ENCODE results near the gene MICAL2.

MICAL2 gene

DNA sequence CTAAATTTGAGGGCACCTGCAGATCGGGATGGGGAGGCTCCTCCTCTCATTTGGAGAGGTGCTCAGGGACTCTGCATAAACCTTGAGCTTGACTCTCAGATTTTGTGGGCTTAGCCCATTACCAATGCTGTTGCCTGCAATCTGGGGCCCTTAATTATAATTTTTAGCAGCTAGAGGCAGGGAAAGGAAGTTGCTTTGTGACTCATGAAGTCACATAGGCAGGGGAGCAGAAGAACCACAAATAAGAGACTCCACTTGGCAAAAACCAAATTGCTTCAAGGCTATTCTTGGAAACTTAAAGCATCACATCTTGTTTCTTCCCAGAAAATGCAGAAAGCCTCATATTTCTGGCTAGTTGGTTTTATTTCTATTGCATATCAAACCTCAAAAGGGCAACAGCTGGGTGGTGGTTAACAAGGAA is 46.9 kb downstream of the MICAL2 start:
- ATAC-seq, result no peak
- TF ChIP-seq, protein P1, sequence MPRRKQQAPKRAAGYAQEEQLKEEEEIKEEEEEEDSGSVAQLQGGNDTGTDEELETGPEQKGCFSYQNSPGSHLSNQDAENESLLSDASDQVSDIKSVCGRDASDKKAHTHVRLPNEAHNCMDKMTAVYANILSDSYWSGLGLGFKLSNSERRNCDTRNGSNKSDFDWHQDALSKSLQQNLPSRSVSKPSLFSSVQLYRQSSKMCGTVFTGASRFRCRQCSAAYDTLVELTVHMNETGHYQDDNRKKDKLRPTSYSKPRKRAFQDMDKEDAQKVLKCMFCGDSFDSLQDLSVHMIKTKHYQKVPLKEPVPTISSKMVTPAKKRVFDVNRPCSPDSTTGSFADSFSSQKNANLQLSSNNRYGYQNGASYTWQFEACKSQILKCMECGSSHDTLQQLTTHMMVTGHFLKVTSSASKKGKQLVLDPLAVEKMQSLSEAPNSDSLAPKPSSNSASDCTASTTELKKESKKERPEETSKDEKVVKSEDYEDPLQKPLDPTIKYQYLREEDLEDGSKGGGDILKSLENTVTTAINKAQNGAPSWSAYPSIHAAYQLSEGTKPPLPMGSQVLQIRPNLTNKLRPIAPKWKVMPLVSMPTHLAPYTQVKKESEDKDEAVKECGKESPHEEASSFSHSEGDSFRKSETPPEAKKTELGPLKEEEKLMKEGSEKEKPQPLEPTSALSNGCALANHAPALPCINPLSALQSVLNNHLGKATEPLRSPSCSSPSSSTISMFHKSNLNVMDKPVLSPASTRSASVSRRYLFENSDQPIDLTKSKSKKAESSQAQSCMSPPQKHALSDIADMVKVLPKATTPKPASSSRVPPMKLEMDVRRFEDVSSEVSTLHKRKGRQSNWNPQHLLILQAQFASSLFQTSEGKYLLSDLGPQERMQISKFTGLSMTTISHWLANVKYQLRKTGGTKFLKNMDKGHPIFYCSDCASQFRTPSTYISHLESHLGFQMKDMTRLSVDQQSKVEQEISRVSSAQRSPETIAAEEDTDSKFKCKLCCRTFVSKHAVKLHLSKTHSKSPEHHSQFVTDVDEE (CRISPR knock-in tag; IDR thresholded peaks at IDR 0.05), result no peak
- TF ChIP-seq BACH2 (CRISPR knock-in tag; IDR thresholded peaks at IDR 0.05; ENCODE audit: borderline replicate concordance), result no peak
- TF ChIP-seq ZNF565 (CRISPR knock-in tag; conservative IDR thresholded peaks at IDR 0.05; ENCODE audit: low read depth), result no peak
- TF ChIP-seq TCF4 (CRISPR knock-in tag; IDR thresholded peaks at IDR 0.05; ENCODE audit: borderline replicate concordance), result no peak
- TF ChIP-seq, protein P2, sequence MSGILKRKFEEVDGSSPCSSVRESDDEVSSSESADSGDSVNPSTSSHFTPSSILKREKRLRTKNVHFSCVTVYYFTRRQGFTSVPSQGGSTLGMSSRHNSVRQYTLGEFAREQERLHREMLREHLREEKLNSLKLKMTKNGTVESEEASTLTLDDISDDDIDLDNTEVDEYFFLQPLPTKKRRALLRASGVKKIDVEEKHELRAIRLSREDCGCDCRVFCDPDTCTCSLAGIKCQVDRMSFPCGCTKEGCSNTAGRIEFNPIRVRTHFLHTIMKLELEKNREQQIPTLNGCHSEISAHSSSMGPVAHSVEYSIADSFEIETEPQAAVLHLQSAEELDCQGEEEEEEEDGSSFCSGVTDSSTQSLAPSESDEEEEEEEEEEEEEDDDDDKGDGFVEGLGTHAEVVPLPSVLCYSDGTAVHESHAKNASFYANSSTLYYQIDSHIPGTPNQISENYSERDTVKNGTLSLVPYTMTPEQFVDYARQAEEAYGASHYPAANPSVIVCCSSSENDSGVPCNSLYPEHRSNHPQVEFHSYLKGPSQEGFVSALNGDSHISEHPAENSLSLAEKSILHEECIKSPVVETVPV (CRISPR knock-in tag; IDR thresholded peaks at IDR 0.05), result no peak
- TF ChIP-seq ZFP3 (CRISPR knock-in tag; IDR thresholded peaks at IDR 0.05), result no peak
- no peak for TF ChIP-seq PPARA (CRISPR knock-in tag; IDR thresholded peaks at IDR 0.05; ENCODE audit: borderline replicate concordance)
- TF ChIP-seq SNAI2 (CRISPR knock-in tag; IDR thresholded peaks at IDR 0.05), result no peak
- TF ChIP-seq, protein P3, sequence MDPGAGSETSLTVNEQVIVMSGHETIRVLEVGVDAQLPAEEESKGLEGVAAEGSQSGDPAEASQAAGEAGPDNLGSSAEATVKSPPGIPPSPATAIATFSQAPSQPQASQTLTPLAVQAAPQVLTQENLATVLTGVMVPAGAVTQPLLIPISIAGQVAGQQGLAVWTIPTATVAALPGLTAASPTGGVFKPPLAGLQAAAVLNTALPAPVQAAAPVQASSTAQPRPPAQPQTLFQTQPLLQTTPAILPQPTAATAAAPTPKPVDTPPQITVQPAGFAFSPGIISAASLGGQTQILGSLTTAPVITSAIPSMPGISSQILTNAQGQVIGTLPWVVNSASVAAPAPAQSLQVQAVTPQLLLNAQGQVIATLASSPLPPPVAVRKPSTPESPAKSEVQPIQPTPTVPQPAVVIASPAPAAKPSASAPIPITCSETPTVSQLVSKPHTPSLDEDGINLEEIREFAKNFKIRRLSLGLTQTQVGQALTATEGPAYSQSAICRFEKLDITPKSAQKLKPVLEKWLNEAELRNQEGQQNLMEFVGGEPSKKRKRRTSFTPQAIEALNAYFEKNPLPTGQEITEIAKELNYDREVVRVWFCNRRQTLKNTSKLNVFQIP (CRISPR knock-in tag; IDR thresholded peaks at IDR 0.05; ENCODE audit: borderline replicate concordance, low read depth), result no peak
- no peak for TF ChIP-seq ARNTL (CRISPR knock-in tag; IDR thresholded peaks at IDR 0.05; ENCODE audit: borderline replicate concordance, low read depth)
- TF ChIP-seq ESRRG (CRISPR knock-in tag; IDR thresholded peaks at IDR 0.05), result no peak
- TF ChIP-seq ZC3H10 (CRISPR knock-in tag; IDR thresholded peaks at IDR 0.05), result no peak
- TF ChIP-seq OSR1 (CRISPR knock-in tag; IDR thresholded peaks at IDR 0.05), result no peak
- no peak for TF ChIP-seq ISL1 (CRISPR knock-in tag; IDR thresholded peaks at IDR 0.05)
- no peak for TF ChIP-seq RARB (CRISPR knock-in tag; IDR thresholded peaks at IDR 0.05)
- TF ChIP-seq, protein P4, sequence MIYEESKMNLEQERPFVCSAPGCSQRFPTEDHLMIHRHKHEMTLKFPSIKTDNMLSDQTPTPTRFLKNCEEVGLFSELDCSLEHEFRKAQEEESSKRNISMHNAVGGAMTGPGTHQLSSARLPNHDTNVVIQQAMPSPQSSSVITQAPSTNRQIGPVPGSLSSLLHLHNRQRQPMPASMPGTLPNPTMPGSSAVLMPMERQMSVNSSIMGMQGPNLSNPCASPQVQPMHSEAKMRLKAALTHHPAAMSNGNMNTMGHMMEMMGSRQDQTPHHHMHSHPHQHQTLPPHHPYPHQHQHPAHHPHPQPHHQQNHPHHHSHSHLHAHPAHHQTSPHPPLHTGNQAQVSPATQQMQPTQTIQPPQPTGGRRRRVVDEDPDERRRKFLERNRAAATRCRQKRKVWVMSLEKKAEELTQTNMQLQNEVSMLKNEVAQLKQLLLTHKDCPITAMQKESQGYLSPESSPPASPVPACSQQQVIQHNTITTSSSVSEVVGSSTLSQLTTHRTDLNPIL (CRISPR knock-in tag; IDR thresholded peaks at IDR 0.05; ENCODE audit: low read depth), result no peak

DNA sequence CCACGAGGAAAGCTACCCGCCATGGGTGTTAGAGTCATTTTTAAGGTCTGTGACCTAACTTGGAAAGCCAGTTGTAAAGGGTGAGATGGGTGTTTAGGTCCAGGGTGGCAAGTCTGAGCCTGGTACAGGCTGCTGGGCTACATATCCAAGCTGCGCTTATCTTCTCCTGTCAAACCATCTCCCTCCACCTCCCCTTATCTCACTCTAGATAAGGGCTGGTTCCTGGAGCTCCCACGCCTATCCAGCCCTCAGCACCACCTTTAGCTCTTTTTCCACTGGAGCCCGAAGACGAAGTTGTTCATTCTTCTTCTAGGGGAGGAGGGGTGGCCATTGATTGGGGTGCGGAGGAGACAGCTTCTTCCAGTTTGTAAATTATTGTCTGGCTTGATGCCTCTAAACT is 48.5 kb downstream of the MICAL2 start:
- no peak for ATAC-seq
- TF ChIP-seq OSR1 (CRISPR knock-in tag; IDR thresholded peaks at IDR 0.05) (no peak), ZNF565 (CRISPR knock-in tag; conservative IDR thresholded peaks at IDR 0.05; ENCODE audit: low read depth) (no peak), ZFP30 (CRISPR knock-in tag; IDR thresholded peaks at IDR 0.05) (no peak), ZNF70 (CRISPR knock-in tag; IDR thresholded peaks at IDR 0.05) (no peak), ZFP3 (CRISPR knock-in tag; IDR thresholded peaks at IDR 0.05) (no peak), CSDC2 (CRISPR knock-in tag; IDR thresholded peaks at IDR 0.05) (no peak), BACH2 (CRISPR knock-in tag; IDR thresholded peaks at IDR 0.05; ENCODE audit: borderline replicate concordance) (no peak), TCF4 (CRISPR knock-in tag; IDR thresholded peaks at IDR 0.05; ENCODE audit: borderline replicate concordance) (no peak), SNAI2 (CRISPR knock-in tag; IDR thresholded peaks at IDR 0.05) (no peak), GLIS3 (CRISPR knock-in tag; IDR thresholded peaks at IDR 0.05) (no peak)
- TF ChIP-seq, protein P5, sequence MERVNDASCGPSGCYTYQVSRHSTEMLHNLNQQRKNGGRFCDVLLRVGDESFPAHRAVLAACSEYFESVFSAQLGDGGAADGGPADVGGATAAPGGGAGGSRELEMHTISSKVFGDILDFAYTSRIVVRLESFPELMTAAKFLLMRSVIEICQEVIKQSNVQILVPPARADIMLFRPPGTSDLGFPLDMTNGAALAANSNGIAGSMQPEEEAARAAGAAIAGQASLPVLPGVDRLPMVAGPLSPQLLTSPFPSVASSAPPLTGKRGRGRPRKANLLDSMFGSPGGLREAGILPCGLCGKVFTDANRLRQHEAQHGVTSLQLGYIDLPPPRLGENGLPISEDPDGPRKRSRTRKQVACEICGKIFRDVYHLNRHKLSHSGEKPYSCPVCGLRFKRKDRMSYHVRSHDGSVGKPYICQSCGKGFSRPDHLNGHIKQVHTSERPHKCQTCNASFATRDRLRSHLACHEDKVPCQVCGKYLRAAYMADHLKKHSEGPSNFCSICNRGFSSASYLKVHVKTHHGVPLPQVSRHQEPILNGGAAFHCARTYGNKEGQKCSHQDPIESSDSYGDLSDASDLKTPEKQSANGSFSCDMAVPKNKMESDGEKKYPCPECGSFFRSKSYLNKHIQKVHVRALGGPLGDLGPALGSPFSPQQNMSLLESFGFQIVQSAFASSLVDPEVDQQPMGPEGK (CRISPR knock-in tag; IDR thresholded peaks at IDR 0.05; ENCODE audit: borderline replicate concordance), result no peak
- TF ChIP-seq, protein P1 (CRISPR knock-in tag; IDR thresholded peaks at IDR 0.05), result no peak
- TF ChIP-seq, protein P2 (CRISPR knock-in tag; IDR thresholded peaks at IDR 0.05), result no peak
